Activated naive CD8-positive, alpha-beta T cell treated with anti-CD3 and anti-CD28 coated beads, Interleukin-2, amount 50 U/mL, for 24 hours (primary cell): ENCODE data around the gene DSC1.
A peak's percentile ranks its signal among the peaks of the same experiment; 100 is the strongest.

Experiments used
- ATAC-seq: fragments of 150-1000 bp; cut with Tn5 transposase; one replicate; pipeline ENCODE4 v1.10.0; 2021
- DNase-seq: peaks from one replicate; pipeline ENCODE4 v3.0.0; 2021
- H3K27ac Mint-ChIP-seq: one replicate; pipeline ENCODE4 v1.8.0; 2021; ENCODE audit warnings: mild to moderate bottlenecking, mixed read lengths
- H3K27me3 Mint-ChIP-seq: one replicate; pipeline ENCODE4 v1.8.0; 2021; ENCODE audit warnings: mixed read lengths
- H3K36me3 Mint-ChIP-seq: one replicate; pipeline ENCODE4 v1.8.0; 2021; ENCODE audit warnings: low read depth, mixed read lengths
- H3K4me1 Mint-ChIP-seq: one replicate; pipeline ENCODE4 v1.8.0; 2021; ENCODE audit warnings: mixed read lengths
- H3K4me3 Mint-ChIP-seq: one replicate; pipeline ENCODE4 v1.8.0; 2021; ENCODE audit warnings: mild to moderate bottlenecking, moderate library complexity, mixed read lengths
- H3K9me3 Mint-ChIP-seq: one replicate; pipeline ENCODE4 v1.8.0; 2021; ENCODE audit warnings: mixed read lengths

DSC1 gene

GRCh38 chr18:31102941-31103340 lies 59.7 kb downstream of the DSC1 start:
- H3K27me3 Mint-ChIP-seq: peaks cover 38% of the 10 kb centered on the region
- H3K27ac Mint-ChIP-seq: no peak overlapping the region
- no peaks in the 10 kb centered on the region for H3K4me1 Mint-ChIP-seq
- ATAC-seq: no peak
- H3K36me3 Mint-ChIP-seq: no peaks in the 10 kb centered on the region
- H3K4me3 Mint-ChIP-seq: no peak overlapping the region
- H3K9me3 Mint-ChIP-seq: peaks cover 5% of the 10 kb centered on the region
- DNase-seq: no peak

GRCh38 chr18:31102025-31102684 lies 60.5 kb downstream of the DSC1 start, which contains the start of gene DSC2:
Gene DSC2, minus strand, starts transcription at chr18:31102421. Its CDS starts 450 bp downstream, at chr18:31101971.
- Mint-ChIP-seq H3K4me1 (no peaks in the 10 kb centered on the region), H3K27me3 (peaks cover 38% of the 10 kb centered on the region), H3K27ac (no peak within 1 kb of the TSS), H3K36me3 (no peaks in the 10 kb centered on the region), H3K9me3 (peaks cover 5% of the 10 kb centered on the region), H3K4me3 (peak within 1 kb of the TSS; percentile 11)
- ATAC-seq: no peak
- DNase-seq: no peak

GRCh38 chr18:31101183-31102024 lies 61.3 kb downstream of the DSC1 start:
- peak; percentile 28 for ATAC-seq
- Mint-ChIP-seq H3K27ac (no peak overlapping the region), H3K4me3 (peak overlapping the region; percentile 11), H3K4me1 (no peaks in the 10 kb centered on the region), H3K27me3 (peaks cover 38% of the 10 kb centered on the region), H3K9me3 (peaks cover 5% of the 10 kb centered on the region), H3K36me3 (no peaks in the 10 kb centered on the region)
- peak; percentile 3 for DNase-seq

GRCh38 chr18:31100436-31101182 lies 62.0 kb downstream of the DSC1 start:
- ATAC-seq (no peak), DNase-seq (no peak)
- Mint-ChIP-seq H3K4me3 (peak overlapping the region; percentile 11), H3K27me3 (peaks cover 38% of the 10 kb centered on the region), H3K4me1 (no peaks in the 10 kb centered on the region), H3K36me3 (no peaks in the 10 kb centered on the region), H3K27ac (no peak overlapping the region), H3K9me3 (peaks cover 5% of the 10 kb centered on the region)

- Mint-ChIP-seq H3K36me3 (no peaks in the 10 kb centered on the region), H3K27ac (no peak overlapping the region), H3K4me3 (no peak overlapping the region), H3K9me3 (peaks cover 5% of the 10 kb centered on the region), H3K4me1 (no peaks in the 10 kb centered on the region), H3K27me3 (peaks cover 38% of the 10 kb centered on the region)
- DNase-seq: no peak
- ATAC-seq: no peak
Observed at GRCh38 chr18:31099450-31100230, 63.0 kb downstream of the DSC1 start.

- Mint-ChIP-seq H3K4me3 (no peak overlapping the region), H3K4me1 (no peaks in the 10 kb centered on the region), H3K36me3 (no peaks in the 10 kb centered on the region), H3K27ac (no peak overlapping the region), H3K9me3 (peaks cover 5% of the 10 kb centered on the region), H3K27me3 (peaks cover 38% of the 10 kb centered on the region)
- ATAC-seq (no peak), DNase-seq (no peak)
Observed at GRCh38 chr18:31098878-31099277, 63.8 kb downstream of the DSC1 start.

GRCh38 chr18:31097666-31098065 lies 65.0 kb downstream of the DSC1 start:
- no peak overlapping the region for H3K4me3 Mint-ChIP-seq
- peaks cover 5% of the 10 kb centered on the region for H3K9me3 Mint-ChIP-seq
- no peaks in the 10 kb centered on the region for H3K4me1 Mint-ChIP-seq
- ATAC-seq: no peak
- H3K36me3 Mint-ChIP-seq: no peaks in the 10 kb centered on the region
- no peak overlapping the region for H3K27ac Mint-ChIP-seq
- no peak for DNase-seq
- H3K27me3 Mint-ChIP-seq: peaks cover 28% of the 10 kb centered on the region

- Mint-ChIP-seq H3K4me1 (no peaks in the 10 kb centered on the region), H3K9me3 (no peaks in the 10 kb centered on the region), H3K27ac (no peak overlapping the region), H3K36me3 (no peaks in the 10 kb centered on the region), H3K27me3 (peaks cover 1% of the 10 kb centered on the region), H3K4me3 (no peak overlapping the region)
- ATAC-seq (no peak), DNase-seq (no peak)
Observed at GRCh38 chr18:31093880-31094279, 68.8 kb downstream of the DSC1 start.

GRCh38 chr18:31093294-31093693 lies 69.4 kb downstream of the DSC1 start:
- Mint-ChIP-seq H3K27me3 (no peaks in the 10 kb centered on the region), H3K9me3 (no peaks in the 10 kb centered on the region), H3K4me3 (no peak overlapping the region), H3K27ac (no peak overlapping the region), H3K4me1 (no peaks in the 10 kb centered on the region), H3K36me3 (no peaks in the 10 kb centered on the region)
- DNase-seq (no peak), ATAC-seq (no peak)

GRCh38 chr18:31091350-31091749 lies 71.3 kb downstream of the DSC1 start:
- no peaks in the 10 kb centered on the region for H3K4me1 Mint-ChIP-seq

GRCh38 chr18:31088532-31088931 lies 74.1 kb downstream of the DSC1 start:
- no peak overlapping the region for H3K27ac Mint-ChIP-seq
- no peaks in the 10 kb centered on the region for H3K4me1 Mint-ChIP-seq
- no peak for DNase-seq
- H3K9me3 Mint-ChIP-seq: no peaks in the 10 kb centered on the region
- peaks cover 3% of the 10 kb centered on the region for H3K27me3 Mint-ChIP-seq
- H3K4me3 Mint-ChIP-seq: no peak overlapping the region
- H3K36me3 Mint-ChIP-seq: no peaks in the 10 kb centered on the region
- no peak for ATAC-seq

More at GRCh38 chr18:31091350-31091749, 71.3 kb downstream of the DSC1 start:
- ATAC-seq: no peak
- Mint-ChIP-seq H3K27ac (no peak overlapping the region), H3K4me3 (no peak overlapping the region), H3K36me3 (no peaks in the 10 kb centered on the region), H3K27me3 (peaks cover 3% of the 10 kb centered on the region), H3K9me3 (no peaks in the 10 kb centered on the region)
- no peak for DNase-seq

GRCh38 chr18:31079973-31080372 lies 82.7 kb downstream of the DSC1 start:
- Mint-ChIP-seq H3K4me3 (no peak overlapping the region), H3K36me3 (no peaks in the 10 kb centered on the region), H3K4me1 (peaks cover 2% of the 10 kb centered on the region), H3K9me3 (peaks cover 10% of the 10 kb centered on the region), H3K27ac (no peak overlapping the region), H3K27me3 (no peaks in the 10 kb centered on the region)
- DNase-seq (no peak), ATAC-seq (no peak)
